Thyroid gland (tissue), 4 donors: Measurements from ENCODE around the gene KRT81.

Source experiments
- CTCF ChIP-seq, 6 experiments: fragments of 200-600 bp in 3 of 6; fragments of 450-650 bp in 3 of 6; sonication (generic) in 3 of 6; IDR thresholded peaks; one replicate each; pipeline ENCODE4 v1.5.1; 2016 to 2019; ENCODE audit warnings: antibody characterized with exemption in 6 of 6, mild to moderate bottlenecking in 2 of 6, inconsistent platforms in 1 of 6, moderate library complexity in 1 of 6
- POLR2A ChIP-seq, 2 donors: fragments of 450-650 bp; IDR thresholded peaks; one replicate each; pipeline ENCODE4 v1.6.1; 2017; ENCODE audit warnings: antibody characterized with exemption in 2 of 2, mild to moderate bottlenecking in 2 of 2, moderate library complexity in 1 of 2

DNA sequence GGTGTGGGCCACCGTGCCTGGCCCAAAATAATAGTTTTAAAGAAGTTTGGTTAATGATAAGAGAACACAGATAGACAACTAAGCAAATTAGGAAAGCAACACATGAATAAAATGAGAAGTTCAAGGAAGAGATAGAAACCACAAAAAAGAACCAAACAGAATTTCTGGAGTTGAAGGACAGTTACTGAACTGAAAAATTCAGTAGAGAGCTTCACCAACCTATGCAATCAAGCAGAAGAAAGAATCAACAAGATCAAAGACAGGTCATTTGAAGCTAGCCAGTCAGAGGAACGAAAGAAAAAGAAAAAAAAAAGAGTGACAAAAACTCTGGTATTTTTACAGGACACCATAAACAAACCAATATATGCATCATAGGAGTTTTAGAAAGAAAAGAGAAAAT is 45.3 kb upstream of the KRT81 start:
- TF ChIP-seq POLR2A (IDR thresholded peaks at IDR 0.05): no peak
- TF ChIP-seq CTCF (IDR thresholded peaks at IDR 0.05): no peak
